SKM-1 treated with dmso at 0.1 percent for 144 hours (cell line): ENCODE measurements around the gene HBG2.

ENCODE experiments used
- DNase-seq: peaks from one replicate; lab custom pipeline; 2025; ENCODE audit not compliant: unreplicated experiment; lab: John Stamatoyannopoulos, UW

HBG2 gene

DNA sequence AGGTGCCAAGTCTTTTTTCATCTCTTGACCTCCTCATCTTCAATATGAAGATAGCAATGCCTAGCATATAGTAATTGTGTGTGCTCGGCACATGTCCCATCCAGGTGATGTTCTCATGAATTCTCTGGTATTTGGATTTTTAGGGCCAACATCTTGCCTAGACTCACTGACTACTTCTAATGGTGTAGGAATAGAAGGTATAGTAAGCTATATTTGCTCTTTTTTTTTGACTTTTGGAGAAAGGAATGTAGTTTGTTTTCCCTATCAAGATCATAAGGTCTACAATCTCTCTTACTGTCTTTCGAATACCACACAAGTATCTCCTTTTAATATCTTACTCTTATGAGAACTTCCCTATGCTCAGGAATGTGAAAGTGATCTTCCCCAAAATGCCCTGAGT lies 23.5 kb downstream of the HBG2 start:
- DNase-seq: no peak

DNA sequence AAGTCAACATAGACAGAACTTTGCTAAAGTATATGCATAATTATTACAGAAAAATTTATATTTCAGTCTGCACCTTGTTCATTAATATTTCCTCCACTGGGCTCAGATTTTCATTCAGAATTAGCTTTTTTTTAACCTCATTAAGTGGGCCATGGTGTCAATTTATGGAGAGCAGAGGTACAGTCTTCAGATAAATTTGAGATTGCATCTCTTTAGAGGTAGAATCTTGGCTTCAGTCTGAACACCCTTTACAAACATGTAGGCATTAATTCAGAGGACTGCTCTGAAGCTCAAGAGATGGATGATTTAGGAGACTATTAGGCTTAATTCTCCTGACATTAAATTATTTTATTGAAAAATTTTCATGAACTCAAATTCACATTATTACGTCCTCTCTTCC lies 24.3 kb downstream of the HBG2 start:
- no peak for DNase-seq

DNA sequence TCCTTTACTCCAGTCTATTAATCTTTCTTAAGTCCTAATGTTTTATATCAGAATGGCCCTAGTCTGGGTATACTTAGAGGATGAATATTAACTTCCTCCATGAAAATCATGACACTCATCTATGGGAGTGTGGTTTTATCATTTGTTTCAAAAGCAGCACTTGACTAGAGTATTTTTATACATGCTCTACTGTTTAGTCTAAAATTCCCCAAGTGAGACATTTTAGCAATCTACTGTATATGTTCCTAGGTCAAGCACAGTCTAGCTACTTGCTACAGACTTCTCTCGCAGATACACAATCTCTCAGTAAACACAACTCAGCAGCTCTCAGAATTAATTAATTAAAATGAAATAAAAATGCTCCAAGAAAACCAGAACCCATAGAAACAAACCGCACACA lies 24.8 kb downstream of the HBG2 start:
- no peak for DNase-seq

DNA sequence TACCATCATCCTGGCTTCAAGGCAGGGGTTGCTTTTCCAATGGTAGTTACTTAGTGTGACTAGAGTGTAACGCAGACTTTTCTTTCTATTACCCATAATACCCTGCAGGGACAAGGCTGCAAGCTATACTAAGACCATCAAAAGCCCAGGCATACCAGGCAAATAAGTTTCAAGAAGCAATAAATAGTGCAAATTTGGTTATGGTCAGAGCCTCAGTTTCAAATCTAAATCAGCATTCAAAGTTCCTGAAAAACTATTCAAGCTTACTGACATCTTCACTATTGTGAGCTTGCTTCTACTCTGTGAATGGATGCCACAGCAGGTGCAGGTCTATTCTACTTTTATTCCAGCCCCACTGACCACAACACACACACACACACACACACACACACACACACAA lies 25.2 kb downstream of the HBG2 start:
- DNase-seq: no peak

DNA sequence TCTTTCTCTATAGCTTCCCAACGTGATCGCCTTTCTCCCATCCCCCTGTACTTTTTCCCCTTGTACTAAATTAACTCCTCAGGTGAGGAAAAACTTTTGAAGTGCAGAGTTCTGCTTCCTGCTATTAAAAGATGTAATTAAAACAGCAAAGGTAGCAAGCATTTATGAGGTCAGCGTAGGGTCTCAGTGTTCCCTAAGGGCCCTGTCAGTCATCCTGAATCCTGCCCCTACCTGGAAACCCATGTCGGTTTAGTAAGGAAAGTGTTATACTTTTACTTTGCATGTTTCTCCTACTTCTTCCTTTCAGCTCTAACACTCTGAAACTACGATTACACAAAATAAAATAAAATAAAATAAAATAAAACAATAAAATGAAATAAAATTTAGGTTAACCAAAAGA lies 26.5 kb downstream of the HBG2 start:
- no peak for DNase-seq

DNA sequence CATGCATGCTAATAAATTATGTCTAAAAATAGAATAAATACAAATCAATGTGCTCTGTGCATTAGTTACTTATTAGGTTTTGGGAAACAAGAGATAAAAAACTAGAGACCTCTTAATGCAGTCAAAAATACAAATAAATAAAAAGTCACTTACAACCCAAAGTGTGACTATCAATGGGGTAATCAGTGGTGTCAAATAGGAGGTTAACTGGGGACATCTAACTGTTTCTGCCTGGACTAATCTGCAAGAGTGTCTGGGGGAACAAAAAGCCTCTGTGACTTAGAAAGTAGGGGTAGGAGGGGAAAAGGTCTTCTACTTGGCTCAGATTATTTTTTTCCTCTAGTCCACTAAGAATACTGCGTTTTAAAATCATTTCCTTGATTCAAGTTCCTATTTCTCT lies 26.9 kb downstream of the HBG2 start:
- no peak for DNase-seq

DNA sequence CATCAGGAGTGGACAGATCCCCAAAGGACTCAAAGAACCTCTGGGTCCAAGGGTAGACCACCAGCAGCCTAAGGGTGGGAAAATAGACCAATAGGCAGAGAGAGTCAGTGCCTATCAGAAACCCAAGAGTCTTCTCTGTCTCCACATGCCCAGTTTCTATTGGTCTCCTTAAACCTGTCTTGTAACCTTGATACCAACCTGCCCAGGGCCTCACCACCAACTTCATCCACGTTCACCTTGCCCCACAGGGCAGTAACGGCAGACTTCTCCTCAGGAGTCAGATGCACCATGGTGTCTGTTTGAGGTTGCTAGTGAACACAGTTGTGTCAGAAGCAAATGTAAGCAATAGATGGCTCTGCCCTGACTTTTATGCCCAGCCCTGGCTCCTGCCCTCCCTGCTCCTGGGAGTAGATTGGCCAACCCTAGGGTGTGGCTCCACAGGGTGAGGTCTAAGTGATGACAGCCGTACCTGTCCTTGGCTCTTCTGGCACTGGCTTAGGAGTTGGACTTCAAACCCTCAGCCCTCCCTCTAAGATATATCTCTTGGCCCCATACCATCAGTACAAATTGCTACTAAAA lies 27.8 kb downstream of the HBG2 start, which contains the start of gene HBB:
HBB (minus strand) TSS at position 340 of the 579 bp plus-strand sequence; CDS start at position 290, 50 bp downstream.
- DNase-seq: peak; percentile 99

DNA sequence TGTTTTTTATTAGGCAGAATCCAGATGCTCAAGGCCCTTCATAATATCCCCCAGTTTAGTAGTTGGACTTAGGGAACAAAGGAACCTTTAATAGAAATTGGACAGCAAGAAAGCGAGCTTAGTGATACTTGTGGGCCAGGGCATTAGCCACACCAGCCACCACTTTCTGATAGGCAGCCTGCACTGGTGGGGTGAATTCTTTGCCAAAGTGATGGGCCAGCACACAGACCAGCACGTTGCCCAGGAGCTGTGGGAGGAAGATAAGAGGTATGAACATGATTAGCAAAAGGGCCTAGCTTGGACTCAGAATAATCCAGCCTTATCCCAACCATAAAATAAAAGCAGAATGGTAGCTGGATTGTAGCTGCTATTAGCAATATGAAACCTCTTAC lies 29.1 kb downstream of the HBG2 start:
- no peak for DNase-seq

DNA sequence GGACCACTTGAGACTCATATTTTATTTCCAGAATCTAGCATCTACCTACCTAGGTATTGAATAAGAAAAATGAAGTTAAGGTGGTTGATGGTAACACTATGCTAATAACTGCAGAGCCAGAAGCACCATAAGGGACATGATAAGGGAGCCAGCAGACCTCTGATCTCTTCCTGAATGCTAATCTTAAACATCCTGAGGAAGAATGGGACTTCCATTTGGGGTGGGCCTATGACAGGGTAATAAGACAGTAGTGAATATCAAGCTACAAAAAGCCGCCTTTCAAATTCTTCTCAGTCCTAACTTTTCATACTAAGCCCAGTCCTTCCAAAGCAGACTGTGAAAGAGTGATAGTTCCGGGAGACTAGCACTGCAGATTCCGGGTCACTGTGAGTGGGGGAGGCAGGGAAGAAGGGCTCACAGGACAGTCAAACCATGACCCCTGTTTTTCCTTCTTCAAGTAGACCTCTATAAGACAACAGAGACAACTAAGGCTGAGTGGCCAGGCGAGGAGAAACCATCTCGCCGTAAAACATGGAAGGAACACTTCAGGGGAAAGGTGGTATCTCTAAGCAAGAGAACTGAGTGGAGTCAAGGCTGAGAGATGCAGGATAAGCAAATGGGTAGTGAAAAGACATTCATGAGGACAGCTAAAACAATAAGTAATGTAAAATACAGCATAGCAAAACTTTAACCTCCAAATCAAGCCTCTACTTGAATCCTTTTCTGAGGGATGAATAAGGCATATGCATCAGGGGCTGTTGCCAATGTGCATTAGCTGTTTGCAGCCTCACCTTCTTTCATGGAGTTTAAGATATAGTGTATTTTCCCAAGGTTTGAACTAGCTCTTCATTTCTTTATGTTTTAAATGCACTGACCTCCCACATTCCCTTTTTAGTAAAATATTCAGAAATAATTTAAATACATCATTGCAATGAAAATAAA lies 29.8 kb downstream of the HBG2 start:
- no peak for DNase-seq

DNA sequence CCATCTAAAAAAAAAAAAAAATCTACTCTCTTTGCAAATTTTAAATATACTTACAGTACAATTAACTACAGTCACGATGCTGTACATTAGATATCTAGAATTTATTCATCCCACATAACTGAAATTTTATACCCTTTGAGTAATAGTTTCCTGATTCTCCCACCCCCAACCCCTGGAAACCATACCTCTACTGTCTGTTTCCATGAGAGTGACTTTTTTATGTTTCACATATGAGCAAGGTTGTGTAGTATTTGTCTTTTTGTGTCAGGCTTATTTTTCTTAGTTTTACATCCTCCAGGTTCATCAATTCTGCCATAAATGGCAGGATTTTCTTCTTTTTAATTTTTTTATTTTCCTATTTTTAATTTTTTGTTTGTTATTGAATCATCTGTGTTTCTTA lies 30.9 kb downstream of the HBG2 start:
- DNase-seq: no peak

DNA sequence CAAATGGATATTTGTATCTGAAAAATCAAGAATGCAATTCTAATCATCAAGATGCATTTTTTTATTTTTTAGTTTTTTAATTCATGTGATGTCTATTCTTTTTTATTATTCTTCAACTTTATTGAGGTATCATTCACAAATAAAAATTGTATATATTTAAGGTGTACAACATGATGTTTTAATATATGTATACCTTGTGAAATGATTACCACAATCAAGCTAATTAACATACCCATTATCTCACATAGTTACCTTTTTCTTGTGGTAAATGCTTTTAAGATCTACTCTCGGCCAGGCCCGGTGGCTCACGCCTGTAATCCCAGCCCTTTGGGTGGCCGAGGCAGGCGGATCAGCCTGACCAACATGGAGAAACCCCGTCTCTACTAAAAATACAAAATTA lies 31.4 kb downstream of the HBG2 start:
- DNase-seq: no peak

DNA sequence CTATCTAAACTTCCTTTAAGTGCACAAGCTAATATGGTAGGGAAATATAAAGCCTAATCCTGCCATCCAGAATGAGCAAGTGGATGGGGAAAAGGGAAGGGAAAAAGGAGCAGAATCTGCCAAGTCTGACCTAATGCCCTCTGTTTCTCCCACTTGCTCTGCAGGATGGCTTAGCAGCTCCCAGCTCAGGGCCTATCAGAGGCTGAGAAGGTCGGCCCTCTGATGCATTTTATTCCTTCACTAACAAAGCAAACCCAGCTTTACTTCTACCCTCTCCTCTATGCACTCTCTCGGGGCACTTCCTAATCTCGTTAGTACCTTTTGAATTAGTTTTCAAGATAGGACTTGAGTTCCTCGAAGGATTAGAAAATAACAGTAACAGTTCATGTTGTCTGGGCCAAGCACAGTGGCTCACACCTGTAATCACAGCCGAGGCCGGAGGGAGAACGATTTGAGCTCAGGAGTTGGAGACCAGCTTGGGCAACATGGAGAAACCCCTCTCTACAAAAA lies 44.1 kb downstream of the HBG2 start:
- DNase-seq: no peak

DNA sequence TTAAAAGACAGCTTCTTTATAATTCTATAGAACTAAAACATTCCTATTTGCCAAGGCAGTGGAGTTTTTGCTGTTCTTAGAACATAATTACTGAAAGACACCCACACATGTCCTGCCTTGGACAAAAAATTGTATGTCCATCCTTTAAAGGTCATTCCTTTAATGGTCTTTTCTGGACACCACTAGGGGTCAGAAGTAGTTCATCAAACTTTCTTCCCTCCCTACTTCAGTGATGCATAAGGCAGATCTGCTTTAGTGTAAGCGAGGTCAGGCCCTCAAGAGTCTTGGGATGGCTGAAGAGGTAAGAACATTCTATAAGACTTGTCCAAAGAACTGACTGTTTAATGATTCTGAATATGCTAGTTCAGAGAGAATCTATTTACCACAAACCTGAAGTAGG lies 49.8 kb downstream of the HBG2 start:
- DNase-seq: peak; percentile 63

DNA sequence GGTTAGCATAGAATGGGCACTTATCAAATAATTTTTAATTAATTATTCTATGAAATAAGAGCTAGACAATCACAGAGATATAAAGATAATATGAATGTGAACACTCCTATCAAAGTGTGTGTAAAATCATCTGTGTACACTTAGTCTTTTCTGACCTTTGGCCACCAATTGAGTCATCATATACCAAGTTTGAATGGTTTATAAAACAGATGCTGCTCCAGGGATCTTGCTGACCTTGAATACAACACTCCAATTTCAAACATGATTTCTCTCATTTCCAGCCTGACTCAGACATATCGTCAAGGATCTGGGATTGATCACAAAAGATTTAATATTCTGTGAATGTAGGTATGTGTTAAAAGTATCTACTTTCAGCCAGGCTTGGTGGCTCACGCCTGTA lies 51.2 kb downstream of the HBG2 start:
- no peak for DNase-seq
